HG02973 (cell line): Measurements from ENCODE around the gene POP7.
"Not testable (repeated sequence)": the region's sequence is repeated elsewhere in the genome, so short reads cannot be mapped to it uniquely, and the experiment has no call there.

Experiments used
- ATAC-seq: cut with Tn5 transposase; IDR thresholded peaks from one replicate; pipeline ENCODE4 v1.9.1; 2021; ENCODE audit warnings: moderate library complexity; ENCODE audit not compliant: unreplicated experiment

Gene POP7

GRCh38 chr7:100705753-100706671, at the start of gene POP7:
POP7 (plus strand) TSS chr7:100706121; CDS start chr7:100706831, 710 bp downstream.
- ATAC-seq: peak; percentile 86

GRCh38 chr7:100662194-100662776, 43.6 kb upstream of the POP7 start:
- not testable (repeated sequence) for ATAC-seq

- ATAC-seq: no peak
Measured at GRCh38 chr7:100665168-100665726, 40.7 kb upstream of the POP7 start.

- no peak for ATAC-seq
Measured at GRCh38 chr7:100667331-100668068, 38.4 kb upstream of the POP7 start.

- no peak for ATAC-seq
Measured at GRCh38 chr7:100668069-100668449, 37.9 kb upstream of the POP7 start.

GRCh38 chr7:100669106-100669505, 36.8 kb upstream of the POP7 start:
- ATAC-seq: not testable (repeated sequence)

- no peak for ATAC-seq
Measured at GRCh38 chr7:100670074-100670473, 35.8 kb upstream of the POP7 start.

GRCh38 chr7:100671353-100672327, 34.3 kb upstream of the POP7 start:
- ATAC-seq: no peak

GRCh38 chr7:100673302-100673941, 32.5 kb upstream of the POP7 start, which contains the start of gene GNB2:
GNB2 (plus strand) TSS chr7:100673740; CDS start chr7:100676266, 2,526 bp downstream.
- ATAC-seq: peak; percentile 51

GRCh38 chr7:100673942-100674410, 31.9 kb upstream of the POP7 start:
- ATAC-seq: no peak

- no peak for ATAC-seq
Measured at GRCh38 chr7:100674411-100675104, 31.4 kb upstream of the POP7 start.

GRCh38 chr7:100675105-100675451, 30.8 kb upstream of the POP7 start:
- ATAC-seq: no peak

- no peak for ATAC-seq
Measured at GRCh38 chr7:100675581-100676350, 30.2 kb upstream of the POP7 start.

- ATAC-seq: no peak
Measured at GRCh38 chr7:100676501-100677306, 29.2 kb upstream of the POP7 start.

- no peak for ATAC-seq
Measured at GRCh38 chr7:100677308-100678267, 28.3 kb upstream of the POP7 start.
